SK-N-SH (cell line): ENCODE data around the gene MLLT3. TPM values are rescaled to one million over a fixed set of nuclear protein-coding genes. Genes with fewer than 3 reads are reported as not detected.

ENCODE experiments used
- CTCF ChIA-PET: fragments of 300-600, 350-600 bp; formaldehyde crosslinking; extraction: SDS; loops from one replicate; lab custom pipeline; 2021; lab: Yijun Ruan, JAX
- POLR2A ChIA-PET: fragments of 350-600 bp; sonication (Branson Sonifier 250); formaldehyde crosslinking; extraction: SDS; loops from one replicate; lab custom pipeline; 2020; ENCODE audit warnings: antibody characterized with exemption, inconsistent platforms; lab: Yijun Ruan, JAX
- DNase-seq: peaks from one replicate; pipeline ENCODE4 v3.0.0; 2012
- H2AFZ ChIP-seq: fragments of 200-600 bp; sonication (generic); 2 replicates; pipeline ENCODE4 v1.8.1; 2016; ENCODE audit warnings: antibody characterized with exemption, mild to moderate bottlenecking, low read depth
- H3F3A ChIP-seq: fragments of 200-600 bp; sonication (generic); replicated peaks from 2 replicates; pipeline ENCODE3; 2016; ENCODE audit warnings: antibody characterized with exemption, mild to moderate bottlenecking; ENCODE audit not compliant: insufficient read depth
- H3K27ac ChIP-seq, 2 experiments: fragments of 200-500 bp in 1 of 2; fragments of 200-600 bp in 1 of 2; sonication (Bioruptor generic) in 1 of 2; sonication (generic), shearing (Covaris generic) in 1 of 2; 2 replicates each; pipeline versions ENCODE4 v1.5.1 to v1.6.1; 2014 to 2016; ENCODE audit warnings: low read depth in 2 of 2, inconsistent platforms in 1 of 2, low read length in 1 of 2, mild to moderate bottlenecking in 1 of 2, mixed read lengths in 1 of 2
- H3K27me3 ChIP-seq: fragments of 200-600 bp; sonication (generic), shearing (Covaris generic); 2 replicates; pipeline ENCODE4 v1.6.1; 2016; ENCODE audit warnings: mixed run types; ENCODE audit not compliant: insufficient read depth
- H3K36me3 ChIP-seq, 2 experiments: fragments of 200-500 bp in 1 of 2; fragments of 200-600 bp in 1 of 2; sonication (Bioruptor generic) in 1 of 2; sonication (generic) in 1 of 2; replicated peaks in 1 of 2; 2 replicates each; pipeline versions ENCODE3 to v1.5.1; 2014 to 2016; ENCODE audit warnings: low read length in 1 of 2, mild to moderate bottlenecking in 1 of 2; ENCODE audit not compliant: insufficient read depth in 2 of 2, control insufficient read depth in 1 of 2
- H3K4me1 ChIP-seq, 2 experiments: fragments of 200-500 bp in 1 of 2; fragments of 200-600 bp in 1 of 2; sonication (Bioruptor generic) in 1 of 2; sonication (generic), shearing (Covaris generic) in 1 of 2; 2 replicates each; pipeline versions ENCODE4 v1.5.1 to v1.6.1; 2014 to 2016; ENCODE audit warnings: low read depth in 1 of 2, low read length in 1 of 2, mixed run types in 1 of 2; ENCODE audit not compliant: insufficient read depth in 2 of 2, control insufficient read depth in 1 of 2
- H3K4me2 ChIP-seq: fragments of 200-600 bp; sonication (generic), shearing (Covaris generic); 2 replicates; pipeline ENCODE4 v1.6.1; 2017; ENCODE audit warnings: mixed run types
- H3K4me3 ChIP-seq, 2 experiments: fragments of 200-500 bp in 1 of 2; fragments of 200-600 bp in 1 of 2; sonication (Bioruptor generic) in 1 of 2; sonication (generic), shearing (Covaris generic) in 1 of 2; 2 replicates each; pipeline versions ENCODE4 v1.5.1 to v1.8.1; 2014 to 2016; ENCODE audit warnings: low read depth in 2 of 2, inconsistent platforms in 1 of 2, low read length in 1 of 2, mild to moderate bottlenecking in 1 of 2, mixed read lengths in 1 of 2, moderate library complexity in 1 of 2
- H3K79me2 ChIP-seq: fragments of 200-600 bp; sonication (generic); 2 replicates; pipeline ENCODE4 v1.8.1; 2017; ENCODE audit warnings: mild to moderate bottlenecking; ENCODE audit not compliant: insufficient read depth
- H3K9ac ChIP-seq: fragments of 200-600 bp; sonication (generic); 2 replicates; pipeline ENCODE4 v1.6.1; 2017; ENCODE audit warnings: mixed run types
- H3K9me2 ChIP-seq: fragments of 200-600 bp; sonication (generic); 2 replicates; pipeline ENCODE4 v1.6.1; 2017; ENCODE audit warnings: mixed run types
- H3K9me3 ChIP-seq: fragments of 200-600 bp; sonication (generic); 2 replicates; pipeline ENCODE4 v1.6.1; 2017; ENCODE audit warnings: mixed run types, mild to moderate bottlenecking, moderate library complexity
- H4K20me1 ChIP-seq: fragments of 200-600 bp; sonication (generic); 2 replicates; pipeline ENCODE4 v1.6.1; 2017; ENCODE audit warnings: mild to moderate bottlenecking, mixed run types; ENCODE audit not compliant: insufficient read depth
- CHD2 ChIP-seq: fragments of 150-350 bp; IDR thresholded peaks from 2 replicates; pipeline ENCODE4 v1.6.1; 2018; ENCODE audit warnings: low read length; ENCODE audit not compliant: partially characterized antibody
- ELF1 ChIP-seq: IDR thresholded peaks from 2 replicates; pipeline ENCODE4 v1.4.0; 2012
- EP300 ChIP-seq, 2 experiments: IDR thresholded peaks; 2 replicates each; pipeline versions ENCODE4 v1.4.0 to v1.6.1; 2012; ENCODE audit warnings: borderline replicate concordance in 1 of 2, low read depth in 1 of 2, low read length in 1 of 2
- EZH2phosphoT487 ChIP-seq: fragments of 200-600 bp; sonication (generic); IDR thresholded peaks from 2 replicates; pipeline ENCODE4 v1.6.1; 2017; ENCODE audit warnings: low read depth, mixed run types, mild to moderate bottlenecking, antibody characterized with exemption, moderate library complexity, borderline replicate concordance
- FOSL2 ChIP-seq: IDR thresholded peaks from 2 replicates; pipeline ENCODE4 v1.4.0; 2012; ENCODE audit warnings: low read depth, mild to moderate bottlenecking, moderate library complexity, borderline replicate concordance
- JUND ChIP-seq: IDR thresholded peaks from 2 replicates; pipeline ENCODE4 v1.4.0; 2012
- MXI1 ChIP-seq: IDR thresholded peaks from 2 replicates; pipeline ENCODE4 v1.6.1; 2012; ENCODE audit warnings: mild to moderate bottlenecking, low read depth, low read length, improper control_type of control experiment
- NFIC ChIP-seq: IDR thresholded peaks from 2 replicates; pipeline ENCODE4 v1.4.0; 2012; ENCODE audit warnings: borderline replicate concordance
- PBX3 ChIP-seq: IDR thresholded peaks from 2 replicates; pipeline ENCODE4; 2012
- RCOR1 ChIP-seq: fragments of 150-350 bp; IDR thresholded peaks from 2 replicates; pipeline ENCODE4 v1.6.1; 2017; ENCODE audit warnings: antibody characterized with exemption, low read length
- REST ChIP-seq: IDR thresholded peaks from 2 replicates; pipeline ENCODE4 v1.6.1; 2012; ENCODE audit warnings: mild to moderate bottlenecking, low read depth, low read length, moderate library complexity
- RFX5 ChIP-seq: IDR thresholded peaks from 2 replicates; pipeline ENCODE4 v1.6.1; 2012; ENCODE audit warnings: mild to moderate bottlenecking, improper control_type of control experiment, low read length
- RXRA ChIP-seq: IDR thresholded peaks from 2 replicates; pipeline ENCODE4 v1.4.0; 2012; ENCODE audit warnings: low read depth, mild to moderate bottlenecking, borderline replicate concordance
- SIN3A ChIP-seq: IDR thresholded peaks from 2 replicates; pipeline ENCODE4 v1.6.1; 2012; ENCODE audit warnings: low read depth, mild to moderate bottlenecking, low read length, moderate library complexity, borderline replicate concordance
- TAF1 ChIP-seq: IDR thresholded peaks from 2 replicates; pipeline ENCODE4 v1.6.1; 2012; ENCODE audit warnings: low read depth, mild to moderate bottlenecking, low read length, moderate library complexity, borderline replicate concordance
- TEAD4 ChIP-seq: IDR thresholded peaks from 2 replicates; pipeline ENCODE4 v1.4.0; 2012; ENCODE audit warnings: mild to moderate bottlenecking, borderline replicate concordance; ENCODE audit not compliant: insufficient read depth
- YY1 ChIP-seq: IDR thresholded peaks from 2 replicates; pipeline ENCODE4 v1.4.0; 2012; ENCODE audit warnings: low read depth, mild to moderate bottlenecking
- WGBS: methylation state at CpG from one replicate; pipeline ENCODE4 v1.1.6; 2017; ENCODE audit warnings: low lambda C conversion rate; 5-methylcytosine and 5-hydroxymethylcytosine counted together
- polyA plus RNA-seq, 3 experiments: library from polyadenylated mRNA; depleted of rRNA; stranded (reverse); fragments of >200 nt; gene quantifications; 2 replicates each; pipeline ENCODE4 v1.2.3, GENCODE V29; 2012
- TF ChIP-seq, protein P1 (sequence below): fragments of 150-350 bp; IDR thresholded peaks from 2 replicates; pipeline ENCODE4 v1.6.1; 2017; ENCODE audit warnings: antibody characterized with exemption, low read length, low read depth, borderline replicate concordance
- TF ChIP-seq, protein P2 (sequence below): fragments of 150-350 bp; IDR thresholded peaks from 2 replicates; pipeline ENCODE4 v1.6.1; 2016; ENCODE audit warnings: mild to moderate bottlenecking, low read depth, low read length

Gene MLLT3
- polyA plus RNA-seq, 1 of the 3 experiments (the other 2 are of a cell fraction): 3.9 TPM

DNA sequence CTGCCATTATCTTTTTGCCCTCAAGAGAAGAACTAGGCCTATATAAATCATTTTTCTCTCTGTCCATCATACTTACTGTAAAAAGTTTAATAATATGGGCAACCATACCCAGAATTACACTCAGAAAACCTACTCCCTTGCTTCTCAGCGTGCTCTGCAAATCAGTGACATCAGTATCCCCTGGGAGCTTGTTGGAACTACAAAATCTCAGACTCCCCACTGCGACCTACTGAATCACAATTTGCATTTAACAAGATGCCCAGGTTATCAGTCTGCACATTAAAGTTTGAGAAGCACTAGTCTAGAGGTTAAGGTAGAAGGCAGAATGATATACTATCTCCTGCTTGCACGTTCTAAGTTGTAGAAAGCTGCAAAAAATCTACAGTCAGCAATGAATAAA is 127.2 kb downstream of the MLLT3 start (continued):
- TF ChIP-seq TAF1: no peak
- TF ChIP-seq RFX5: no peak

- ChIA-PET POLR2A (no interaction called here), CTCF (no interaction called here)
- H2AFZ ChIP-seq: no peak overlapping the region
- 89% methylated on average over 1 of the region's 1 CpG for WGBS
- no peaks in the 10 kb centered on the region for H3K36me3 ChIP-seq
- H3K9me3 ChIP-seq: no peaks in the 10 kb centered on the region
- H3K27ac ChIP-seq: no peak overlapping the region
- H3K79me2 ChIP-seq: no peaks in the 10 kb centered on the region
- no peak for DNase-seq
- H3F3A ChIP-seq: no peaks in the 10 kb centered on the region
- no peaks in the 10 kb centered on the region for H3K9me2 ChIP-seq
- no peaks in the 10 kb centered on the region for H3K27me3 ChIP-seq
- H3K4me1 ChIP-seq: peaks cover 0 to 4% of the 10 kb centered on the region in 2 experiments; a peak in 2 of 4 replicates
- no peak overlapping the region for H3K9ac ChIP-seq
- H4K20me1 ChIP-seq: no peaks in the 10 kb centered on the region
- TF ChIP-seq RXRA (no peak), FOSL2 (no peak), JUND (no peak), EZH2phosphoT487 (no peak), NFIC (no peak), SIN3A (no peak), YY1 (no peak), MXI1 (no peak), ELF1 (no peak)
- H3K4me3 ChIP-seq: no peak overlapping the region
- H3K4me2 ChIP-seq: no peak overlapping the region
These were observed 128.3 kb downstream of the MLLT3 start for GRCh38 chr9:20494035-20494434.

GRCh38 chr9:20492772-20493171 is 129.5 kb downstream of the MLLT3 start:
- H3K27me3 ChIP-seq: no peaks in the 10 kb centered on the region
- no peak overlapping the region for H3K27ac ChIP-seq
- DNase-seq: no peak
- no peaks in the 10 kb centered on the region for H3K9me2 ChIP-seq
- H3K79me2 ChIP-seq: no peaks in the 10 kb centered on the region
- no peaks in the 10 kb centered on the region for H3F3A ChIP-seq
- no peaks in the 10 kb centered on the region for H4K20me1 ChIP-seq
- no peaks in the 10 kb centered on the region for H3K9me3 ChIP-seq
- no peak overlapping the region for H2AFZ ChIP-seq
- no peak overlapping the region for H3K9ac ChIP-seq
- CTCF ChIA-PET: interaction anchor here (1.0 kb wide), 1 partner anchor 14 kb away, joined by 3 read pairs; no protein-coding TSS in a partner anchor
- 90% methylated on average over 1 of the region's 1 CpG for WGBS
- no peaks in the 10 kb centered on the region for H3K36me3 ChIP-seq
- POLR2A ChIA-PET: no interaction called here
- H3K4me3 ChIP-seq: no peak overlapping the region
- no peak overlapping the region for H3K4me2 ChIP-seq
- H3K4me1 ChIP-seq: peaks cover 0 to 4% of the 10 kb centered on the region in 2 experiments; a peak in 2 of 4 replicates
- TF ChIP-seq RFX5: no peak
- TF ChIP-seq, protein P1, sequence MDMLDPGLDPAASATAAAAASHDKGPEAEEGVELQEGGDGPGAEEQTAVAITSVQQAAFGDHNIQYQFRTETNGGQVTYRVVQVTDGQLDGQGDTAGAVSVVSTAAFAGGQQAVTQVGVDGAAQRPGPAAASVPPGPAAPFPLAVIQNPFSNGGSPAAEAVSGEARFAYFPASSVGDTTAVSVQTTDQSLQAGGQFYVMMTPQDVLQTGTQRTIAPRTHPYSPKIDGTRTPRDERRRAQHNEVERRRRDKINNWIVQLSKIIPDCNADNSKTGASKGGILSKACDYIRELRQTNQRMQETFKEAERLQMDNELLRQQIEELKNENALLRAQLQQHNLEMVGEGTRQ: no peak
- TF ChIP-seq REST: no peak
- no peak for TF ChIP-seq FOSL2
- no peak for TF ChIP-seq ELF1
- TF ChIP-seq CHD2: no peak
- TF ChIP-seq RCOR1: no peak
- TF ChIP-seq TEAD4: no peak
- TF ChIP-seq EZH2phosphoT487: no peak
- no peak for TF ChIP-seq MXI1
- TF ChIP-seq EP300 (IDR thresholded peaks at IDR 0.05; ENCODE audit: borderline replicate concordance in 1 of 2, low read depth in 1 of 2, low read length in 1 of 2): no peak
- TF ChIP-seq, protein P2, sequence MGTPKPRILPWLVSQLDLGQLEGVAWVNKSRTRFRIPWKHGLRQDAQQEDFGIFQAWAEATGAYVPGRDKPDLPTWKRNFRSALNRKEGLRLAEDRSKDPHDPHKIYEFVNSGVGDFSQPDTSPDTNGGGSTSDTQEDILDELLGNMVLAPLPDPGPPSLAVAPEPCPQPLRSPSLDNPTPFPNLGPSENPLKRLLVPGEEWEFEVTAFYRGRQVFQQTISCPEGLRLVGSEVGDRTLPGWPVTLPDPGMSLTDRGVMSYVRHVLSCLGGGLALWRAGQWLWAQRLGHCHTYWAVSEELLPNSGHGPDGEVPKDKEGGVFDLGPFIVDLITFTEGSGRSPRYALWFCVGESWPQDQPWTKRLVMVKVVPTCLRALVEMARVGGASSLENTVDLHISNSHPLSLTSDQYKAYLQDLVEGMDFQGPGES: no peak
- TF ChIP-seq PBX3: no peak
- TF ChIP-seq YY1: no peak
